Lung (tissue), 12 donors: ENCODE data around the gene NAALADL2. TPM values are rescaled to one million over a fixed set of nuclear protein-coding genes. Genes with fewer than 3 reads are reported as not detected.
"Not testable (repeated sequence)": the region's sequence is repeated elsewhere in the genome, so short reads cannot be mapped to it uniquely, and the experiment has no call there.

Experiments used
- ATAC-seq: fragments of 200-7000 bp; cut with Tn5 transposase; one replicate; pipeline ENCODE4 v1.9.1; 2020; ENCODE audit warnings: moderate number of reproducible peaks; ENCODE audit not compliant: insufficient read depth, low FRiP score
- DNase-seq, 3 donors: peaks; one replicate each; pipeline ENCODE4 v3.0.0-alpha.2; 2013 to 2017
- H3K27ac ChIP-seq, 2 donors: one replicate each; pipeline ENCODE4 v1.5.1; 2013; ENCODE audit warnings: mild to moderate bottlenecking in 2 of 2, moderate library complexity in 2 of 2, control low read depth in 1 of 2, inconsistent platforms in 1 of 2, low read depth in 1 of 2, low read length in 1 of 2
- H3K27me3 ChIP-seq, 3 donors: one replicate each; pipeline ENCODE4 v1.5.1; 2013; ENCODE audit warnings: low read length in 2 of 3; ENCODE audit not compliant: control insufficient read depth in 3 of 3, insufficient read depth in 3 of 3
- H3K36me3 ChIP-seq, 4 donors: one replicate each; pipeline ENCODE4 v1.5.1; 2013; ENCODE audit warnings: low read length in 4 of 4, mild to moderate bottlenecking in 1 of 4, moderate library complexity in 1 of 4; ENCODE audit not compliant: control insufficient read depth in 4 of 4, insufficient read depth in 4 of 4
- H3K4me1 ChIP-seq, 5 donors: one replicate each; pipeline ENCODE4 v1.5.1; 2013; ENCODE audit warnings: low read length in 5 of 5, mild to moderate bottlenecking in 2 of 5, moderate library complexity in 1 of 5; ENCODE audit not compliant: control insufficient read depth in 5 of 5, insufficient read depth in 5 of 5
- H3K4me3 ChIP-seq: one replicate; pipeline ENCODE4 v1.5.1; 2013; ENCODE audit warnings: mild to moderate bottlenecking, control low read depth, moderate library complexity
- H3K9ac ChIP-seq, 2 donors: one replicate each; pipeline ENCODE4 v1.5.1; 2013; ENCODE audit warnings: low read length in 2 of 2, control low read depth in 1 of 2; ENCODE audit not compliant: insufficient read depth in 1 of 2
- H3K9me3 ChIP-seq, 4 donors: one replicate each; pipeline ENCODE4 v1.5.1; 2013; ENCODE audit warnings: low read length in 3 of 4, mild to moderate bottlenecking in 1 of 4, moderate library complexity in 1 of 4; ENCODE audit not compliant: control insufficient read depth in 4 of 4, insufficient read depth in 3 of 4
- CTCF ChIP-seq: IDR thresholded peaks from 2 replicates; pipeline ENCODE4 v1.5.1; 2012; ENCODE audit warnings: mild to moderate bottlenecking; ENCODE audit errors: control extremely low read depth, extremely low read depth
- WGBS, 2 donors: extraction: QIAGEN DNeasy Blood & Tissue Kit; methylation state at CpG; one replicate each; pipeline ENCODE4 v1.1.7; 2013; 5-methylcytosine and 5-hydroxymethylcytosine counted together
- polyA plus RNA-seq, 2 donors: library from polyadenylated mRNA; stranded (reverse); fragments of 200-250 nt; gene quantifications; one replicate each; pipeline ENCODE4 v1.2.1, GENCODE V29; 2013
- total RNA-seq, 2 donors: library from RNA; depleted of rRNA in 1 of 2; stranded (reverse); fragments of >200 nt in 1 of 2; gene quantifications; one replicate each; pipeline ENCODE4 v1.2.1, GENCODE V29; 2014 to 2021
- donor health status: control.
- donor health status: control.
- donor health status: Bipolar disorder and iron deficiency.
- donor health status: healthy.
- donor health status: DM: yes; HTN: yes; CAD: no.

Gene NAALADL2
- total and polyA plus RNA-seq, 4 donors: 0.49 to 46.7 (median 4.7) TPM

- WGBS, 2 donors: 61 to 78% methylated on average over 2 of the region's 2 CpGs
- Histone ChIP-seq H3K4me1 (no peaks in the 10 kb centered on the region), H3K9ac (no peak overlapping the region), H3K9me3 (no peaks in the 10 kb centered on the region), H3K27me3 (no peaks in the 10 kb centered on the region), H3K27ac (no peak overlapping the region), H3K4me3 (no peak overlapping the region), H3K36me3 (peaks cover 0 to 1% (median 0%) of the 10 kb centered on the region in 4 donors)
- no peak for DNase-seq
- peak; percentile 72 for ATAC-seq
- TF ChIP-seq CTCF: no peak
Observed at GRCh38 chr3:175121225-175121624, 262.1 kb downstream of the NAALADL2 start.

GRCh38 chr3:175127075-175127662 lies 268.0 kb downstream of the NAALADL2 start:
- H3K9me3 ChIP-seq: no peaks in the 10 kb centered on the region
- no peak for ATAC-seq
- H3K27me3 ChIP-seq: no peaks in the 10 kb centered on the region
- 89 to 91% methylated on average over 3 of the region's 3 CpGs for WGBS, 2 donors
- H3K27ac ChIP-seq: no peak overlapping the region
- H3K4me3 ChIP-seq: no peak overlapping the region
- H3K9ac ChIP-seq: no peak overlapping the region
- H3K36me3 ChIP-seq: no peaks in the 10 kb centered on the region
- TF ChIP-seq CTCF: no peak
- no peaks in the 10 kb centered on the region for H3K4me1 ChIP-seq
- DNase-seq: no peak

GRCh38 chr3:175129126-175129525 lies 270.0 kb downstream of the NAALADL2 start:
- Histone ChIP-seq H3K4me1 (no peaks in the 10 kb centered on the region), H3K9me3 (no peaks in the 10 kb centered on the region), H3K4me3 (no peak overlapping the region), H3K27me3 (no peaks in the 10 kb centered on the region), H3K27ac (no peak overlapping the region), H3K36me3 (no peaks in the 10 kb centered on the region), H3K9ac (no peak overlapping the region)
- no peak for ATAC-seq
- no peak for TF ChIP-seq CTCF
- DNase-seq: no peak
- 64 to 72% methylated on average over 2 of the region's 2 CpGs for WGBS, 2 donors

- Histone ChIP-seq H3K4me1 (no peaks in the 10 kb centered on the region), H3K9ac (no peak overlapping the region), H3K4me3 (no peak overlapping the region), H3K36me3 (no peaks in the 10 kb centered on the region), H3K27me3 (no peaks in the 10 kb centered on the region), H3K27ac (no peak overlapping the region), H3K9me3 (no peaks in the 10 kb centered on the region)
- no peak for DNase-seq
- 62% methylated on average over 2 of the region's 2 CpGs for WGBS, 2 donors
- no peak for TF ChIP-seq CTCF
- no peak for ATAC-seq
Observed at GRCh38 chr3:175129571-175129970, 270.4 kb downstream of the NAALADL2 start.

- H3K27me3 ChIP-seq, H3K4me1 ChIP-seq, H3K36me3 ChIP-seq, ATAC-seq, H3K27ac ChIP-seq, H3K9ac ChIP-seq, DNase-seq, H3K4me3 ChIP-seq, H3K9me3 ChIP-seq: not testable (repeated sequence)
- 96 to 97% methylated on average over 6 to 20 of the region's 28 CpGs for WGBS, 2 donors
Observed at GRCh38 chr3:175131866-175132265, 272.7 kb downstream of the NAALADL2 start.
